Tongue (tissue), 2 donors: ENCODE results near the gene NHERF2. TPM values are rescaled to one million over a fixed set of nuclear protein-coding genes. Genes with fewer than 3 reads are reported as not detected.
A peak's percentile ranks its signal among the peaks of the same experiment; 100 is the strongest.
"Not testable (repeated sequence)": the region's sequence is repeated elsewhere in the genome, so short reads cannot be mapped to it uniquely, and the experiment has no call there.

Experiments used
- DNase-seq: peaks from one replicate; pipeline ENCODE4 v3.0.0-alpha.2; 2015
- total RNA-seq: library from RNA; depleted of rRNA; stranded (reverse); fragments of >200 nt; gene quantifications from one replicate; pipeline ENCODE4 v1.2.3, GENCODE V29; 2014

The NHERF2 gene
- total RNA-seq, 1 donor from 2014 or later: 45.7 TPM

GRCh38 chr16:2007081-2007836 is 19.4 kb upstream of the NHERF2 start:
- no peak for DNase-seq

- DNase-seq: no peak
Observed at GRCh38 chr16:2008009-2008526, 18.6 kb upstream of the NHERF2 start.

GRCh38 chr16:2008631-2009163 is 18.0 kb upstream of the NHERF2 start:
- peak; percentile 29 for DNase-seq

- DNase-seq: peak; percentile 17
Observed at GRCh38 chr16:2009164-2009711, 17.5 kb upstream of the NHERF2 start.

GRCh38 chr16:2009791-2010510 is 16.8 kb upstream of the NHERF2 start, which contains the start of gene ZNF598:
Gene ZNF598 (minus strand): TSS chr16:2009821.
- DNase-seq: peak; percentile 93

- not testable (repeated sequence) for DNase-seq
Observed at GRCh38 chr16:2011726-2012125, 15.0 kb upstream of the NHERF2 start.

- no peak for DNase-seq
Observed at GRCh38 chr16:2013527-2013926, 13.2 kb upstream of the NHERF2 start.

- peak; percentile 64 for DNase-seq
Observed at GRCh38 chr16:2015117-2015946, 11.4 kb upstream of the NHERF2 start.

- DNase-seq: no peak
Observed at GRCh38 chr16:2015947-2016208, 10.8 kb upstream of the NHERF2 start.

GRCh38 chr16:2016407-2016922 is 10.2 kb upstream of the NHERF2 start:
- no peak for DNase-seq

- DNase-seq: peak; percentile 53
Observed at GRCh38 chr16:2019518-2019920, 7.2 kb upstream of the NHERF2 start, which contains the start of gene NPW. Gene NPW (plus strand): TSS chr16:2019785.

- DNase-seq: peak; percentile 30
Observed at GRCh38 chr16:2019921-2020831, 6.5 kb upstream of the NHERF2 start.

GRCh38 chr16:2022723-2023091 is 4.0 kb upstream of the NHERF2 start:
- peak; percentile 61 for DNase-seq

GRCh38 chr16:2023092-2024031 is 3.3 kb upstream of the NHERF2 start:
- DNase-seq: peak; percentile 95

- DNase-seq: no peak
Observed at GRCh38 chr16:2024032-2024420, 2.7 kb upstream of the NHERF2 start.

GRCh38 chr16:2025251-2025650 is 1.5 kb upstream of the NHERF2 start:
- DNase-seq: no peak

- no peak for DNase-seq
Observed at GRCh38 chr16:2025878-2026460, 733 bp upstream of the NHERF2 start.

- peak; percentile 15 for DNase-seq
Observed at GRCh38 chr16:2027024-2028010, 615 bp downstream of the NHERF2 start.
